Left lung (tissue), 10 donors: ENCODE measurements around the gene PRPF19. TPM values are rescaled to one million over a fixed set of nuclear protein-coding genes. Genes with fewer than 3 reads are reported as not detected.

ENCODE experiments used
- ATAC-seq: fragments of 200-7000 bp; cut with Tn5 transposase; one replicate; pipeline ENCODE4 v1.9.1; 2020; ENCODE audit warnings: moderate library complexity
- DNase-seq, 4 donors: peaks; one replicate each; pipeline ENCODE4 v3.0.0-alpha.2; 2013 to 2020
- H3K27ac ChIP-seq, 2 donors: fragments of 200-600 bp; sonication (generic) in 1 of 2; one replicate each; pipeline versions ENCODE4 v1.5.0 to v1.8.0; 2020 to 2021
- H3K27me3 ChIP-seq, 2 donors: fragments of 200-600 bp; sonication (generic) in 1 of 2; one replicate each; pipeline versions ENCODE4 v1.5.0 to v1.8.0; 2020 to 2021
- H3K36me3 ChIP-seq, 2 donors: fragments of 200-600 bp; sonication (generic) in 1 of 2; one replicate each; pipeline versions ENCODE4 v1.5.0 to v1.8.0; 2020 to 2021
- H3K4me1 ChIP-seq, 2 donors: fragments of 200-600 bp; one replicate each; pipeline ENCODE4 v1.8.0; 2021
- H3K4me3 ChIP-seq, 2 donors: fragments of 200-600 bp; sonication (generic) in 1 of 2; one replicate each; pipeline versions ENCODE4 v1.5.0 to v1.8.0; 2020 to 2021; ENCODE audit warnings: mild to moderate bottlenecking in 1 of 2
- H3K9me3 ChIP-seq, 2 donors: fragments of 200-600 bp; sonication (generic) in 1 of 2; one replicate each; pipeline versions ENCODE4 v1.5.0 to v1.8.0; 2020 to 2021
- CTCF ChIP-seq, 2 donors: fragments of 200-600 bp; sonication (generic) in 1 of 2; IDR thresholded peaks; one replicate each; pipeline versions ENCODE4 v1.5.0 to v1.8.0; 2021; ENCODE audit warnings: antibody characterized with exemption in 2 of 2
- intact Hi-C, 2 donors: fragments of 100-400 bp; cut with DNase I; formaldehyde crosslinking; loops; one replicate each; pipeline versions ENCODE4 v1.11.2 to v1.14.2; 2022
- polyA plus RNA-seq, 6 donors: library from polyadenylated mRNA; unstranded; fragments of 120-200 nt; gene quantifications; one replicate each; pipeline ENCODE4 v1.2.1, GENCODE V29; 2013; ENCODE audit not compliant: insufficient read length in 6 of 6
- total RNA-seq, 2 donors: library from RNA; stranded (reverse); fragmentation: NEBNext Ultra II Directional; extraction: Animal tissue kit (Norgen Biotek cat#: 25700); gene quantifications; one replicate each; pipeline ENCODE4 v1.2.1, GENCODE V29; 2021
- donor health status: DM: no; HTN: yes; CAD: no.
- donor health status: DM: no; HTN: no; CAD: no.

The PRPF19 gene
- total and polyA plus RNA-seq, 8 donors = 49.1 to 144 (median 117) TPM

GRCh38 chr11:60948250-60948649 lies 41.9 kb upstream of the PRPF19 start:
- ATAC-seq = no peak
- Histone ChIP-seq H3K4me1 (peaks cover 3 to 50% of the 10 kb centered on the region in 2 donors), H3K27ac (no peak overlapping the region), H3K9me3 (no peaks in the 10 kb centered on the region), H3K36me3 (peaks cover 0 to 45% of the 10 kb centered on the region in 2 donors), H3K27me3 (peaks cover 0 to 10% of the 10 kb centered on the region in 2 donors), H3K4me3 (no peak overlapping the region)
- intact Hi-C loops = no loop called here
- DNase-seq = no peak
- no peak for TF ChIP-seq CTCF (IDR thresholded peaks at IDR 0.05)

- Histone ChIP-seq H3K9me3 (no peaks in the 10 kb centered on the region), H3K36me3 (peaks cover 0 to 50% of the 10 kb centered on the region in 2 donors), H3K4me1 (peaks cover 5 to 49% of the 10 kb centered on the region in 2 donors), H3K27ac (no peak overlapping the region), H3K27me3 (peaks cover 0 to 10% of the 10 kb centered on the region in 2 donors), H3K4me3 (no peak overlapping the region)
- intact Hi-C loops = no loop called here
- no peak for TF ChIP-seq CTCF (IDR thresholded peaks at IDR 0.05)
- ATAC-seq (no peak), DNase-seq (no peak)
Measured at GRCh38 chr11:60947700-60948099, 41.3 kb upstream of the PRPF19 start.

GRCh38 chr11:60946601-60947264 lies 40.3 kb upstream of the PRPF19 start:
- H3K27me3 ChIP-seq = peaks cover 0 to 10% of the 10 kb centered on the region in 2 donors
- H3K36me3 ChIP-seq = peaks cover 0 to 60% of the 10 kb centered on the region in 2 donors
- no peak for TF ChIP-seq CTCF (IDR thresholded peaks at IDR 0.05)
- H3K4me3 ChIP-seq = no peak overlapping the region
- DNase-seq = no peak
- ATAC-seq = no peak
- H3K4me1 ChIP-seq = peaks cover 4 to 43% of the 10 kb centered on the region in 2 donors
- no peak overlapping the region for H3K27ac ChIP-seq
- intact Hi-C loops = no loop called here
- no peaks in the 10 kb centered on the region for H3K9me3 ChIP-seq

- no peaks in the 10 kb centered on the region for H3K9me3 ChIP-seq
- ATAC-seq (no peak), DNase-seq (peak in 1 of 4 donors; percentile 18)
- H3K4me1 ChIP-seq = peaks cover 4 to 38% of the 10 kb centered on the region in 2 donors
- intact Hi-C loops = no loop called here
- peaks cover 0 to under 1% of the 10 kb centered on the region in 2 donors for H3K27me3 ChIP-seq
- no peak overlapping the region for H3K4me3 ChIP-seq
- no peak for TF ChIP-seq CTCF (IDR thresholded peaks at IDR 0.05)
- peaks cover 0 to 74% of the 10 kb centered on the region in 2 donors for H3K36me3 ChIP-seq
- no peak overlapping the region for H3K27ac ChIP-seq
Measured at GRCh38 chr11:60945295-60945667, 38.9 kb upstream of the PRPF19 start.

GRCh38 chr11:60944490-60945294 lies 38.3 kb upstream of the PRPF19 start:
- DNase-seq (peak in 1 of 4 donors; percentile 19), ATAC-seq (no peak)
- Histone ChIP-seq H3K9me3 (no peaks in the 10 kb centered on the region), H3K27ac (no peak overlapping the region), H3K4me1 (peaks cover 4 to 32% of the 10 kb centered on the region in 2 donors), H3K4me3 (no peak overlapping the region), H3K36me3 (peaks cover 0 to 80% of the 10 kb centered on the region in 2 donors), H3K27me3 (no peaks in the 10 kb centered on the region)
- TF ChIP-seq CTCF (IDR thresholded peaks at IDR 0.05) = no peak
- intact Hi-C loops = no loop called here
